OCI-LY7 (cell line): ENCODE results near the gene LHX4.

Experiments
- EZH2phosphoT487 ChIP-seq: fragments of 200-600 bp; sonication (generic); IDR thresholded peaks from 2 replicates; pipeline ENCODE4 v1.6.1; 2018; ENCODE audit warnings: low read depth, borderline replicate concordance, mild to moderate bottlenecking, mixed run types, antibody characterized with exemption, low read length, moderate library complexity, mixed read lengths
- TF ChIP-seq, protein P1 (sequence below): fragments of 200-600 bp; sonication (generic); conservative IDR thresholded peaks from 2 replicates; pipeline ENCODE4 v1.5.1; 2014; ENCODE audit warnings: mild to moderate bottlenecking, antibody characterized with exemption, low read length, moderate library complexity, mixed read lengths

DNA sequence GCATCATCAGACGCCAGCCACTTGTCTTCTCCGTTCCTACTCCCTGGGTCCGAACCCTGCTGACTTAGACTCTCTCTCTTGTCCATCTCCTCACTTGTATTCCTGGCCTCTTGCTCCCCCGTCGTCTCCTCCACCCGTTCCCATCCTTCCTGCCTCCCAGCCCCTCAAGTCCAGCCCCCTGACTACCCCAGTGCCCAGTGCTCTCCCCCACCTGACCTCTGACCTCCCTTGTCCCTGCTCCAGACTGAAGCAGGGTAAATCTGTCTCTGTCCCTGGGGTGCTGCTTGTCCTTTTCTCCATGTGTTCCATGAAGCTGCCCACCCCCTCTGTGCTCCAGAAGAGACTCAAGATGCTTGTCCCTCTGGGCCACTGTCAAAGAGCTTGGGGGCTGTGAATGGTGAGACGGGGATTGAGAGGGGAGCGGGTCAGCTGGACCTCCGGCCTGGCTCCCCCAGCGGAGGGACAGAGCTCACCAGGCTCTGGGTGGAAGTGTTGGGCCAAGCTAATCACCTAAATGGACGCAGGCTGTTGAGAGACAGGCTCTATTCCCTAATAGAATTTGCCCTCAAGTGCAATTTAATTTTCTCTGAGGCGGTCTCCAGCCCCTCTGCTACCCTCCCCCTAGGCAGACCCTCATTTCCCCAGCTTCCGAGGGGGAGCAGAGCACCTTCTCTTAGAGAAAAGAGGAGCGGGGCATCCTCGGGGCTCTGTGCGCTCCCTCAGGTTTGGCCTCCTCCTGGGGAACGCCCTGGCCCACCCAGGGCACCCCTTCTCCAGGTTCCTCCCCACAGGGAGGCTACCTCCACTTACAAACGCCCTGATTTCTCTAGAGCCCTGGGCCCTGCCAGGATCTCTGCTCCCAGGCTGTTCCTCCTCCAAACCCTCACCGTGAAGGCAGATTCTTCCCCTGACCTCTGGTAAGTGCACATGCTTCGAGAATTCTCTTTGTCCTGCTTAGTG, 11.0 kb upstream of the LHX4 start:
- TF ChIP-seq EZH2phosphoT487: no peak
- TF ChIP-seq, protein P1, sequence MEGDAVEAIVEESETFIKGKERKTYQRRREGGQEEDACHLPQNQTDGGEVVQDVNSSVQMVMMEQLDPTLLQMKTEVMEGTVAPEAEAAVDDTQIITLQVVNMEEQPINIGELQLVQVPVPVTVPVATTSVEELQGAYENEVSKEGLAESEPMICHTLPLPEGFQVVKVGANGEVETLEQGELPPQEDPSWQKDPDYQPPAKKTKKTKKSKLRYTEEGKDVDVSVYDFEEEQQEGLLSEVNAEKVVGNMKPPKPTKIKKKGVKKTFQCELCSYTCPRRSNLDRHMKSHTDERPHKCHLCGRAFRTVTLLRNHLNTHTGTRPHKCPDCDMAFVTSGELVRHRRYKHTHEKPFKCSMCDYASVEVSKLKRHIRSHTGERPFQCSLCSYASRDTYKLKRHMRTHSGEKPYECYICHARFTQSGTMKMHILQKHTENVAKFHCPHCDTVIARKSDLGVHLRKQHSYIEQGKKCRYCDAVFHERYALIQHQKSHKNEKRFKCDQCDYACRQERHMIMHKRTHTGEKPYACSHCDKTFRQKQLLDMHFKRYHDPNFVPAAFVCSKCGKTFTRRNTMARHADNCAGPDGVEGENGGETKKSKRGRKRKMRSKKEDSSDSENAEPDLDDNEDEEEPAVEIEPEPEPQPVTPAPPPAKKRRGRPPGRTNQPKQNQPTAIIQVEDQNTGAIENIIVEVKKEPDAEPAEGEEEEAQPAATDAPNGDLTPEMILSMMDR: no peak
